Colonic mucosa (tissue), 4 donors: ENCODE measurements around the gene MYO1H. TPM values are rescaled to one million over a fixed set of nuclear protein-coding genes. Genes with fewer than 3 reads are reported as not detected.
A peak's percentile ranks its signal among the peaks of the same experiment; 100 is the strongest.
"Not testable (repeated sequence)": the region's sequence is repeated elsewhere in the genome, so short reads cannot be mapped to it uniquely, and the experiment has no call there.

ENCODE experiments used
- DNase-seq: peaks from one replicate; pipeline ENCODE4 v3.0.0-alpha.2; 2020
- H3K27ac ChIP-seq: fragments of 200-600 bp; one replicate; pipeline ENCODE4 v1.8.0; 2021
- H3K27me3 ChIP-seq: fragments of 200-600 bp; one replicate; pipeline ENCODE4 v1.8.0; 2021
- H3K36me3 ChIP-seq: fragments of 200-600 bp; one replicate; pipeline ENCODE4 v1.8.0; 2021
- H3K4me1 ChIP-seq: fragments of 200-600 bp; one replicate; pipeline ENCODE4 v1.8.0; 2021; ENCODE audit warnings: mild to moderate bottlenecking
- H3K4me3 ChIP-seq: fragments of 200-600 bp; one replicate; pipeline ENCODE4 v1.8.0; 2021
- H3K9ac ChIP-seq, 2 donors: one replicate each; pipeline ENCODE4 v1.7.0; 2013; ENCODE audit warnings: control low read depth in 2 of 2, low read depth in 2 of 2, low read length in 2 of 2
- H3K9me3 ChIP-seq: fragments of 200-600 bp; one replicate; pipeline ENCODE4 v1.8.0; 2021
- CTCF ChIP-seq: fragments of 200-600 bp; IDR thresholded peaks from one replicate; pipeline ENCODE4 v1.8.0; 2022; ENCODE audit warnings: antibody characterized with exemption, mild to moderate bottlenecking
- intact Hi-C: fragments of 100-400 bp; cut with DNase I; formaldehyde crosslinking; loops from one replicate; pipeline ENCODE4 v1.14.1; 2022
- total RNA-seq, 2 donors: library from RNA; stranded (reverse); fragmentation: NEBNext Ultra II Directional in 1 of 2; extraction: Animal tissue kit (Norgen Biotek cat#: 25700) in 1 of 2; gene quantifications; one replicate each; pipeline ENCODE4 v1.2.1, GENCODE V29; 2021
- donor health status: healthy.
- donor health status: DM: no; HTN: no; CAD: no.
- donor health status: DM: no; HTN: no; CAD: no.

The MYO1H gene
- total RNA-seq, 2 donors from 2014 or later, result 0.21 TPM; not detected in 1

GRCh38 chr12:109421355-109422087 is 73.8 kb downstream of the MYO1H start:
- Histone ChIP-seq H3K9me3 (no peaks in the 10 kb centered on the region), H3K36me3 (no peaks in the 10 kb centered on the region), H3K4me3 (no peak overlapping the region), H3K27ac (no peak overlapping the region), H3K4me1 (no peaks in the 10 kb centered on the region), H3K27me3 (no peaks in the 10 kb centered on the region), H3K9ac (no peak overlapping the region)
- DNase-seq, result no peak
- intact Hi-C loops, result no loop called here
- TF ChIP-seq CTCF, result no peak

GRCh38 chr12:109422251-109422650 is 74.6 kb downstream of the MYO1H start:
- Histone ChIP-seq H3K9me3 (no peaks in the 10 kb centered on the region), H3K4me1 (no peaks in the 10 kb centered on the region), H3K4me3 (no peak overlapping the region), H3K27me3 (no peaks in the 10 kb centered on the region), H3K9ac (no peak overlapping the region), H3K36me3 (no peaks in the 10 kb centered on the region), H3K27ac (no peak overlapping the region)
- no peak for TF ChIP-seq CTCF
- intact Hi-C loops, result no loop called here
- DNase-seq, result no peak

- H3K36me3 ChIP-seq, result no peaks in the 10 kb centered on the region
- no peak for DNase-seq
- H3K27me3 ChIP-seq, result no peaks in the 10 kb centered on the region
- no peaks in the 10 kb centered on the region for H3K4me1 ChIP-seq
- H3K9ac ChIP-seq, result no peak overlapping the region
- no peak overlapping the region for H3K4me3 ChIP-seq
- H3K27ac ChIP-seq, result no peak overlapping the region
- no peak for TF ChIP-seq CTCF
- intact Hi-C loops, result no loop called here
- no peaks in the 10 kb centered on the region for H3K9me3 ChIP-seq
Measured at GRCh38 chr12:109423392-109423791, 75.7 kb downstream of the MYO1H start.

GRCh38 chr12:109428037-109428629 is 80.4 kb downstream of the MYO1H start:
- H3K4me1 ChIP-seq, result no peaks in the 10 kb centered on the region

GRCh38 chr12:109428804-109429203 is 81.1 kb downstream of the MYO1H start:
- intact Hi-C loops, result loop anchor here (5.0 kb wide), 1 partner anchor 343 kb away; no protein-coding TSS in a partner anchor
- not testable (repeated sequence) for DNase-seq, H3K9me3 ChIP-seq

More at GRCh38 chr12:109428037-109428629, 80.4 kb downstream of the MYO1H start:
- Histone ChIP-seq H3K27me3 (no peaks in the 10 kb centered on the region), H3K9me3 (no peaks in the 10 kb centered on the region), H3K27ac (no peak overlapping the region), H3K4me3 (no peak overlapping the region), H3K36me3 (no peaks in the 10 kb centered on the region), H3K9ac (no peak overlapping the region)
- peak; percentile 83 for DNase-seq
- intact Hi-C loops, result loop anchor here (5.0 kb wide), 1 partner anchor 344 kb away; no protein-coding TSS in a partner anchor
- peak; percentile 99 for TF ChIP-seq CTCF

GRCh38 chr12:109430244-109430643 is 82.5 kb downstream of the MYO1H start:
- Histone ChIP-seq H3K27me3 (no peaks in the 10 kb centered on the region), H3K27ac (no peak overlapping the region), H3K36me3 (no peaks in the 10 kb centered on the region), H3K9ac (no peak overlapping the region), H3K9me3 (no peaks in the 10 kb centered on the region), H3K4me1 (peaks cover 3% of the 10 kb centered on the region), H3K4me3 (no peak overlapping the region)
- no peak for DNase-seq
- no peak for TF ChIP-seq CTCF
- intact Hi-C loops, result loop anchor here (5.0 kb wide), 1 partner anchor 47 kb away; the partner anchor contains the start of genes KCTD10 and UBE3B

More at GRCh38 chr12:109428804-109429203, 81.1 kb downstream of the MYO1H start:
- not testable (repeated sequence) for H3K36me3 ChIP-seq, H3K9ac ChIP-seq, H3K4me3 ChIP-seq, H3K27ac ChIP-seq, H3K27me3 ChIP-seq, H3K4me1 ChIP-seq
